Neural crest cell (in vitro differentiated cells): ENCODE data around the gene ZNF641. TPM values are rescaled to one million over a fixed set of nuclear protein-coding genes. Genes with fewer than 3 reads are reported as not detected.

Experiments
- DNase-seq: peaks from one replicate; pipeline ENCODE4 v3.0.0; 2021; ENCODE audit warnings: low read depth, mixed read lengths, low spot score
- H3K27ac Mint-ChIP-seq: one replicate; pipeline ENCODE4 v1.8.0; 2021; ENCODE audit warnings: mild to moderate bottlenecking, mixed read lengths; ENCODE audit not compliant: unreplicated experiment
- H3K27me3 Mint-ChIP-seq: 2 replicates; pipeline ENCODE4 v1.8.0; 2021; ENCODE audit warnings: low read depth, mild to moderate bottlenecking, mixed read lengths
- H3K36me3 Mint-ChIP-seq: 2 replicates; pipeline ENCODE4 v1.8.0; 2021; ENCODE audit warnings: low read depth, mild to moderate bottlenecking, mixed read lengths
- H3K4me1 Mint-ChIP-seq: 2 replicates; pipeline ENCODE4 v1.8.0; 2021; ENCODE audit warnings: mixed read lengths
- H3K4me3 Mint-ChIP-seq: one replicate; pipeline ENCODE4 v1.8.0; 2021; ENCODE audit warnings: mild to moderate bottlenecking, mixed read lengths
- H3K9me3 Mint-ChIP-seq: 2 replicates; pipeline ENCODE4 v1.8.0; 2021; ENCODE audit warnings: mixed read lengths
- total RNA-seq: library from RNA; stranded (reverse); gene quantifications from 2 replicates; pipeline ENCODE4 v1.2.1, GENCODE V29; 2021
- TF ChIP-seq, protein P1 (sequence below): fragments of 200-600 bp; sonication (generic); conservative IDR thresholded peaks from 2 replicates; pipeline ENCODE4 v1.5.0; 2021; ENCODE audit warnings: antibody characterized with exemption, mild to moderate bottlenecking

The ZNF641 gene
- total RNA-seq, 1 donor from 2014 or later: 17.1 TPM

DNA sequence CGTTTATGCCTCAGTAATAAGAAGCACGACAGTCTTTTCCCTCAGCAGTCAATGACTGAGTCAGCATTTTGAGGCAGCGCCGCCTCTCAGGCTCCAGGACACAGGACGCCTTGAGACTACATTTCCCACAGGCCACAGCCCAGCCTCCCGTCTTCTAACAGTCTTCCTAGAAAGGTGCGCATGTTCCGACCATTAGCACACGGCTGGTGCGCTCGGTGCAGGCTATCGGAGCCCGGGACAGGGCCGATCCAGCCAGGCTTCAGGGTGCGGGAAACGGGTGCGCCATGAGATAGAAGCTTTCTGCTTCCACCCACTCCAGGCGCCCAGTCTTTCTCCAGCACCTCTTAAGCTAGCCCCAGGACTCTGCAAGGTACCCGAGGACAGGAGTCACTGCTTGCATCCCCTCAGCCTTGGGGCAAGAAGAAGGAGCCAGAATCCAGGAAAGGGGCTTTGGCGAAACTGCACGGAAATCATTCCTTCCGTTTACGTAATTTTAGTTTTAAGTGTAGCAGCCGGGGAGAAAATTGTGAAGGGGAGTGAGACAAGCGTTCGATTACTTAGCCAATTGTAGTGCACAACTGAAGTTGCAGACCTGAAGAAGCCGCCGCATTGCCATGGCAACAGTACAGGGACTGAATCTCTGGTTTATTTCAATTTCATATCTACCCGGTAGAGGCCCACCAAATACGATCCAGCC lies 54.0 kb downstream of the ZNF641 start:
- Mint-ChIP-seq H3K4me3 (peak overlapping the region; percentile 80), H3K27ac (no peak overlapping the region), H3K4me1 (peaks cover 11% of the 10 kb centered on the region), H3K36me3 (no peaks in the 10 kb centered on the region), H3K27me3 (no peaks in the 10 kb centered on the region), H3K9me3 (peaks cover 2% of the 10 kb centered on the region)
- TF ChIP-seq, protein P1, sequence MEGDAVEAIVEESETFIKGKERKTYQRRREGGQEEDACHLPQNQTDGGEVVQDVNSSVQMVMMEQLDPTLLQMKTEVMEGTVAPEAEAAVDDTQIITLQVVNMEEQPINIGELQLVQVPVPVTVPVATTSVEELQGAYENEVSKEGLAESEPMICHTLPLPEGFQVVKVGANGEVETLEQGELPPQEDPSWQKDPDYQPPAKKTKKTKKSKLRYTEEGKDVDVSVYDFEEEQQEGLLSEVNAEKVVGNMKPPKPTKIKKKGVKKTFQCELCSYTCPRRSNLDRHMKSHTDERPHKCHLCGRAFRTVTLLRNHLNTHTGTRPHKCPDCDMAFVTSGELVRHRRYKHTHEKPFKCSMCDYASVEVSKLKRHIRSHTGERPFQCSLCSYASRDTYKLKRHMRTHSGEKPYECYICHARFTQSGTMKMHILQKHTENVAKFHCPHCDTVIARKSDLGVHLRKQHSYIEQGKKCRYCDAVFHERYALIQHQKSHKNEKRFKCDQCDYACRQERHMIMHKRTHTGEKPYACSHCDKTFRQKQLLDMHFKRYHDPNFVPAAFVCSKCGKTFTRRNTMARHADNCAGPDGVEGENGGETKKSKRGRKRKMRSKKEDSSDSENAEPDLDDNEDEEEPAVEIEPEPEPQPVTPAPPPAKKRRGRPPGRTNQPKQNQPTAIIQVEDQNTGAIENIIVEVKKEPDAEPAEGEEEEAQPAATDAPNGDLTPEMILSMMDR: no peak
- DNase-seq: peak; percentile 43

DNA sequence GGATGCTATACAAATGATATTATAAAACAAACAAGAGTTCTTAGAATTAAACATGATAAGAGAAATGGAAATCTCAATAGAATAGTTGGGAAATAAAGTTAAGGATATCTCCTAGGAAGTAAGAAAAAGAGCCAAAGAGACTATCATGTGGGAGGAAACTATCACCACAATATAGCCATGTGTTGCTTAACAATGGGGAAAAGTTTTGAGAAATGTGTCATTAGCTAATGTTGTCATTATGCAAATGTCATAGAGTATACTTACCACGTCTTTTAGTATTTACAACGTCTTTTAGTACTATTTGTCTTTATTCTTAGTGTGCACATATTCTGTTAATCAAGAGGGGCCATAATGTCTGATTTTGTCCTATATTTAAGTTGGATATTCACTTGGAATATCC lies 58.7 kb downstream of the ZNF641 start:
- no peak overlapping the region for H3K4me3 Mint-ChIP-seq
- TF ChIP-seq, protein P1: no peak
- H3K36me3 Mint-ChIP-seq: no peaks in the 10 kb centered on the region
- H3K9me3 Mint-ChIP-seq: peaks cover 2% of the 10 kb centered on the region
- DNase-seq: no peak
- H3K27me3 Mint-ChIP-seq: peaks cover 7% of the 10 kb centered on the region
- peaks cover 9% of the 10 kb centered on the region for H3K4me1 Mint-ChIP-seq
- H3K27ac Mint-ChIP-seq: no peak overlapping the region

DNA sequence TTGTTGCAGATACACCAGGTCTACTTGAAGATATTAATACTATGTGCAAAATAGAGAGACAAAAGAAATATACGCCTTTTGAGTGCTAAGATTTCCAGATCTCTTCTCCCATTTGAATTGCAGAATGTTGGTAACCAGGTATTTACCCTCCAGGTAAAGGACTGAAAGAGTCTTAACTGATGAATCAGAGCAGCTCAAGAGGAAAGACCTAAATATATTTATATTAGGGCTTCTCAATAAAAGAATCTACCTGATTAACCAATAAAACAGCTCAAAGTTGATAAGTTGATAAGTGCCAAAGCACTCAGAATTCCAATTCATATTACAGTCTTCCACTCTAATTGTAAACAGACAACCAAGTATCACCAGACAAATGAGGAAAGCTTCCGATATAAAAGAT lies 59.2 kb downstream of the ZNF641 start:
- no peak overlapping the region for H3K27ac Mint-ChIP-seq
- no peak for DNase-seq
- no peak overlapping the region for H3K4me3 Mint-ChIP-seq
- H3K27me3 Mint-ChIP-seq: peaks cover 7% of the 10 kb centered on the region
- H3K9me3 Mint-ChIP-seq: peaks cover 2% of the 10 kb centered on the region
- TF ChIP-seq, protein P1: no peak
- peaks cover 3% of the 10 kb centered on the region for H3K4me1 Mint-ChIP-seq
- no peaks in the 10 kb centered on the region for H3K36me3 Mint-ChIP-seq

DNA sequence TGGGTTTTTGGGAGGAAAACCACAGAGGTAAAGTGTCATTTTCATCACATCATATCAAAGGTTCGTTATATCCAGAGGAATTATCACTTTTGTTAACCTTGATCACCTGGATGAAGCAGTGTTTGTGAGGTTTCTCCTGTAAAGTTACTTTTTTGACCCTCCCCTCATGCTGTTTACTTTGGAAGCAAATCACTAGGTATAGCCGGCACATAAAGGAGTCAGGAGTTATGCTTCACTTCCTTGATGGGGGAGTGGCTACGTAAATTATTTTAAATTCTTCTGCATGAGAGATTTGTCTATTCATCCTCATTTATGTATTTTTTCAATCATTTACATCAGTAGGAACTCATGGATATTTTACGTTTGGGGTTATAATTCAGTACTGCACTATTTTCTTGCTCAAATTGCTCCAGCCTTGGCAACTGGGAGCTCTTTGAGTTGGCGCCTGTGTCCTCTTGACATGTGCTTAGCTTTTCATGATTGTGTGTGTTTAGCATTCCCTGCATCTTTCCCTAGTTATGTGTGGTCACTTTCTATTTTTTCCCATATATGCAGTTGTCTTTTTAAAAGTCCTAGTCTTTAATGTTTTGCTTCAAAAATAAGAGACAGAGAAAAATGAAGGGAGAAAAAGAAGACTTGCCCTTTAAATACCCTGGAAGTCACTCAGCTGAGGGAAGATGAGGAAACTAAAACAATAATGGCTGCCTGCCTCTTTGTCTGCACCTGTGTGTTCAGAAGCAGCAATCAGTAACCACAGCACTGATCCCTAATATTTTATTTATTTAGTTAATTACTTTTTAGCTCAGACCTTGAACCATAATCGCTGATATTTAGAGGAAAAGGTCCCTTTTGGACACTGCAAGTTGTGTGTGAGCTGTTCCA lies 62.1 kb downstream of the ZNF641 start:
- no peak for DNase-seq
- Mint-ChIP-seq H3K27ac (no peak overlapping the region), H3K4me1 (peaks cover 4% of the 10 kb centered on the region), H3K27me3 (peaks cover 7% of the 10 kb centered on the region), H3K4me3 (no peak overlapping the region), H3K36me3 (no peaks in the 10 kb centered on the region), H3K9me3 (peaks cover 3% of the 10 kb centered on the region)
- TF ChIP-seq, protein P1: no peak

Other genes with a start within 250 kb of the ZNF641 start
- 44.0 and 46.9 TPM in 2 replicates for gene SENP1, start 244.8 kb downstream of the ZNF641 start, total RNA-seq
- gene PFKM, start 231.6 kb downstream of the ZNF641 start, total RNA-seq: 129 and 132 TPM in 2 replicates
- 21.5 and 21.7 TPM in 2 replicates for gene ASB8, start 193.4 kb downstream of the ZNF641 start, total RNA-seq
- gene CCDC184, start 167.3 kb downstream of the ZNF641 start, total RNA-seq: 12.6 and 12.8 TPM in 2 replicates
- not detected in 2 replicates for gene OR10AD1, start 147.6 kb downstream of the ZNF641 start, total RNA-seq
- not detected in 2 replicates for gene ANP32D, start 121.6 kb upstream of the ZNF641 start, total RNA-seq
- not detected in 2 replicates for gene C12orf54, start 131.6 kb upstream of the ZNF641 start, total RNA-seq
- not detected in 2 replicates for gene OR8S1, start 174.7 kb upstream of the ZNF641 start, total RNA-seq
- not detected in 2 replicates for gene LALBA, start 219.1 kb upstream of the ZNF641 start, total RNA-seq